ENCODE measurements around the gene APOO. TPM values are rescaled to one million over a fixed set of nuclear protein-coding genes. Genes with fewer than 3 reads are reported as not detected.

APOO gene
- total and polyA plus RNA-seq, 2 experiments from 2014 or later: 44.9 to 161 TPM

DNA sequence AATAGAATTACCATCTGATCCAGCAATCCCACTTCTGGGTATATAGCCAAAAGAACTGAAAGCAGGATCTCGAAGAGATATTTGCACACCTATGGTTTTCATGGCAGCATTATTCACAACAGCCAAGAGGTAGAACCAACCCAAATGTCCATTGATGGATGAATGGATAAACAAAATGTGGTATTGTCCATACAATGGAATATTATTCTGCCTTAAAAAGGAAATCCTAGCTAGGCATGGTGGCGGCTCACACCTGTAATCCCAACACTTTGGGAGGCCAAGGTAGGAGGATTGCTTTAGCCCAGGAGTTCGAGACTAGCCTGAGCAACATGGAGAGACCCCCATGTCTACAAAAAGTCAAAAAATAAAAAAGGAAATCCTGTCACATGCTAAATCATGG lies 97.5 kb downstream of the APOO start:
- TF ChIP-seq, protein P1, sequence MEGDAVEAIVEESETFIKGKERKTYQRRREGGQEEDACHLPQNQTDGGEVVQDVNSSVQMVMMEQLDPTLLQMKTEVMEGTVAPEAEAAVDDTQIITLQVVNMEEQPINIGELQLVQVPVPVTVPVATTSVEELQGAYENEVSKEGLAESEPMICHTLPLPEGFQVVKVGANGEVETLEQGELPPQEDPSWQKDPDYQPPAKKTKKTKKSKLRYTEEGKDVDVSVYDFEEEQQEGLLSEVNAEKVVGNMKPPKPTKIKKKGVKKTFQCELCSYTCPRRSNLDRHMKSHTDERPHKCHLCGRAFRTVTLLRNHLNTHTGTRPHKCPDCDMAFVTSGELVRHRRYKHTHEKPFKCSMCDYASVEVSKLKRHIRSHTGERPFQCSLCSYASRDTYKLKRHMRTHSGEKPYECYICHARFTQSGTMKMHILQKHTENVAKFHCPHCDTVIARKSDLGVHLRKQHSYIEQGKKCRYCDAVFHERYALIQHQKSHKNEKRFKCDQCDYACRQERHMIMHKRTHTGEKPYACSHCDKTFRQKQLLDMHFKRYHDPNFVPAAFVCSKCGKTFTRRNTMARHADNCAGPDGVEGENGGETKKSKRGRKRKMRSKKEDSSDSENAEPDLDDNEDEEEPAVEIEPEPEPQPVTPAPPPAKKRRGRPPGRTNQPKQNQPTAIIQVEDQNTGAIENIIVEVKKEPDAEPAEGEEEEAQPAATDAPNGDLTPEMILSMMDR (IDR thresholded peaks at IDR 0.05; ENCODE audit: low read depth, low read length): no peak
- Histone ChIP-seq H3K27me3 (no peaks in the 10 kb centered on the region), H3K4me1 (ENCODE audit: low read depth) (peaks cover 20% of the 10 kb centered on the region)

GRCh38 chrX:23805389-23805788 lies 102.3 kb downstream of the APOO start:
- H3K4me1 ChIP-seq (ENCODE audit: low read depth): peaks cover 13% of the 10 kb centered on the region
- no peaks in the 10 kb centered on the region for H3K9me3 ChIP-seq (ENCODE audit: low read depth)
- TF ChIP-seq, protein P1 (IDR thresholded peaks at IDR 0.05; ENCODE audit: low read depth, low read length): no peak
- no peaks in the 10 kb centered on the region for H3K27me3 ChIP-seq
- no peaks in the 10 kb centered on the region for H3K36me3 ChIP-seq
- DNase-seq (ENCODE audit: low read depth in 1 of 2, low spot score in 1 of 2): no peak
- no peak overlapping the region for H3K27ac ChIP-seq
- H3K4me3 ChIP-seq: no peak overlapping the region

More for the DNA sequence above, 97.5 kb downstream of the APOO start:
- H3K9me3 ChIP-seq (ENCODE audit: low read depth): no peaks in the 10 kb centered on the region
- no peak overlapping the region for H3K4me3 ChIP-seq
- no peak overlapping the region for H3K27ac ChIP-seq
- no peak for DNase-seq (ENCODE audit: low read depth in 1 of 2, low spot score in 1 of 2)
- H3K36me3 ChIP-seq: no peaks in the 10 kb centered on the region

- Histone ChIP-seq H3K27ac (peak overlapping the region; percentile 60), H3K27me3 (no peaks in the 10 kb centered on the region), H3K4me3 (no peak overlapping the region), H3K36me3 (no peaks in the 10 kb centered on the region), H3K9me3 (ENCODE audit: low read depth) (no peaks in the 10 kb centered on the region), H3K4me1 (ENCODE audit: low read depth) (peaks cover 13% of the 10 kb centered on the region)
- TF ChIP-seq, protein P1 (IDR thresholded peaks at IDR 0.05; ENCODE audit: low read depth, low read length): no peak
- no peak for DNase-seq (ENCODE audit: low read depth in 1 of 2, low spot score in 1 of 2)
Observed at GRCh38 chrX:23804578-23804977, 103.2 kb downstream of the APOO start.

DNA sequence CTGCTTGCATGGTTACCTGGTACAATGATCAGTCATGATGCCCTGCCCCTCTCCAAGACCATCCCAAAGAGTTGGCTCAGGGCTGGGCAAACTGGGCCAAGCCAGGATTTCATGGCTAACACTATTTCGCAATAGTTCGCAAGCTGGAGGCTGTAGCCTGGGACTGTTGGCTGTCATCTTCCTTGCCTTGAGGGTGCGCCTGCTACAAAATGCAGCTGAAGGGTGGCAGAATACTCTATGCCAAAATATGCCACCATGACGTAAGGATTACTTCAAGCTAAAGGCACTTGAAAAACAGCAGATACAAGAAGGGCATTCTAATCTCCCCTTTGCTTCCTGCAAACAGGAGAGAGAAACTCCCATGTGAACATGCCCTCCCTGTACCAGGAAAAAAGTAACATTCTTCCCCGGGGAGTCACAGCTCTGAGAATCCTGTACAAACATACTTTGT lies 103.8 kb downstream of the APOO start:
- Histone ChIP-seq H3K4me1 (ENCODE audit: low read depth) (peaks cover 13% of the 10 kb centered on the region), H3K9me3 (ENCODE audit: low read depth) (no peaks in the 10 kb centered on the region), H3K36me3 (no peaks in the 10 kb centered on the region), H3K27me3 (no peaks in the 10 kb centered on the region), H3K4me3 (no peak overlapping the region), H3K27ac (peak overlapping the region; percentile 60)
- DNase-seq (ENCODE audit: low read depth in 1 of 2, low spot score in 1 of 2): peak in 1 of 2 donors; percentile 84
- TF ChIP-seq, protein P1 (IDR thresholded peaks at IDR 0.05; ENCODE audit: low read depth, low read length): no peak

- Histone ChIP-seq H3K27ac (no peak overlapping the region), H3K4me3 (no peak overlapping the region), H3K4me1 (ENCODE audit: low read depth) (peaks cover 10% of the 10 kb centered on the region), H3K36me3 (no peaks in the 10 kb centered on the region), H3K9me3 (ENCODE audit: low read depth) (no peaks in the 10 kb centered on the region), H3K27me3 (no peaks in the 10 kb centered on the region)
- TF ChIP-seq, protein P1 (IDR thresholded peaks at IDR 0.05; ENCODE audit: low read depth, low read length): no peak
- DNase-seq (ENCODE audit: low read depth in 1 of 2, low spot score in 1 of 2): no peak
Observed at GRCh38 chrX:23802431-23802830, 105.3 kb downstream of the APOO start.

All from cardiac muscle cell (in vitro differentiated cells and primary cell).